DND-41 (cell line): ENCODE results near the gene ILRUN.

Experiments used
- EZH2 ChIP-seq: IDR thresholded peaks from 3 replicates; pipeline ENCODE4 v1.6.1; 2012; ENCODE audit warnings: borderline replicate concordance, low read depth, mild to moderate bottlenecking, moderate library complexity, low read length, inconsistent platforms; ENCODE audit not compliant: severe bottlenecking
- TF ChIP-seq, protein P1 (sequence below): IDR thresholded peaks from 2 replicates; pipeline ENCODE4 v1.5.1; 2012; ENCODE audit warnings: borderline replicate concordance, low read length, moderate library complexity, mild to moderate bottlenecking; ENCODE audit not compliant: poor library complexity, severe bottlenecking; ENCODE audit errors: extremely low read depth

DNA sequence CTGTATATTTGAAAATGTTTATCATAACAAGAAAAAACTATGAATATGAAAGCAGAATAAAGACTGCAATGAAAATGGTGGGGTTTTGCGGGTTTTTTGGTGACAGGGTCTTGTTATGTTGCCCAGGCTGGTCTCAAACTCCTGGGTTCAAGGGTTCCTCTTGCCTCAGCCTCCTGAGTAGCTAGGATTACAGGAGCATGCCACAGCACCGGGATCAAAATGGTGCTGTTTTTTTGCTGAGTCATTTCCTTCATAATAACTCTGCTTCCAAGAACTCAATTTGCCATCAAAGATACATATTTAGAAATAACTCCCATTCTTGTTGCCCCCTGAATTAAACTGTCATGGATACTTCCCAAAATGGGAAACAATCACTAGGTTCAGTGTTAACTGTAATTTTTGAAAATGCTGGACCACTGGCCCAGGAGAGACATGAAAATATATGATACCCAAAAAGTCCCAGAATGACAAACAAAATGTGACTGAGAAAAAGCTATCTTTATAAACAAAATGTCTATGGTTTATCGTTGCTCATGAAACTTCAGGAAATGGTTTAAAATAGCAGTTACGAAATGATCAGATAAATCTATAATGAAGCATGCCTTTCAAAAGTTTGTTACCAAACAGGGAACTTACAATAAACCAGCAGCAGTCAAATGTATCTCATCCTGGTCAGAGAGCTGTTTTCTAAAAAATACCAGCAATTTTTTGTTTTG is 32.2 kb downstream of the ILRUN start:
- TF ChIP-seq, protein P1, sequence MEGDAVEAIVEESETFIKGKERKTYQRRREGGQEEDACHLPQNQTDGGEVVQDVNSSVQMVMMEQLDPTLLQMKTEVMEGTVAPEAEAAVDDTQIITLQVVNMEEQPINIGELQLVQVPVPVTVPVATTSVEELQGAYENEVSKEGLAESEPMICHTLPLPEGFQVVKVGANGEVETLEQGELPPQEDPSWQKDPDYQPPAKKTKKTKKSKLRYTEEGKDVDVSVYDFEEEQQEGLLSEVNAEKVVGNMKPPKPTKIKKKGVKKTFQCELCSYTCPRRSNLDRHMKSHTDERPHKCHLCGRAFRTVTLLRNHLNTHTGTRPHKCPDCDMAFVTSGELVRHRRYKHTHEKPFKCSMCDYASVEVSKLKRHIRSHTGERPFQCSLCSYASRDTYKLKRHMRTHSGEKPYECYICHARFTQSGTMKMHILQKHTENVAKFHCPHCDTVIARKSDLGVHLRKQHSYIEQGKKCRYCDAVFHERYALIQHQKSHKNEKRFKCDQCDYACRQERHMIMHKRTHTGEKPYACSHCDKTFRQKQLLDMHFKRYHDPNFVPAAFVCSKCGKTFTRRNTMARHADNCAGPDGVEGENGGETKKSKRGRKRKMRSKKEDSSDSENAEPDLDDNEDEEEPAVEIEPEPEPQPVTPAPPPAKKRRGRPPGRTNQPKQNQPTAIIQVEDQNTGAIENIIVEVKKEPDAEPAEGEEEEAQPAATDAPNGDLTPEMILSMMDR = no peak
- no peak for TF ChIP-seq EZH2
